Hindlimb muscle (tissue), 1 donor: ENCODE results near the gene DISC1. TPM values are rescaled to one million over a fixed set of nuclear protein-coding genes. Genes with fewer than 3 reads are reported as not detected.
A peak's percentile ranks its signal among the peaks of the same experiment; 100 is the strongest.
"Not testable (repeated sequence)": the region's sequence is repeated elsewhere in the genome, so short reads cannot be mapped to it uniquely, and the experiment has no call there.

Experiments
- DNase-seq: peaks from one replicate; pipeline ENCODE4 v3.0.0-alpha.2; 2013
- polyA plus RNA-seq: library from polyadenylated mRNA; unstranded; fragments of 120-200 nt; gene quantifications from one replicate; pipeline ENCODE4 v1.2.1, GENCODE V29; 2013; ENCODE audit not compliant: insufficient read length

DISC1 gene
- polyA plus RNA-seq, 1 donor: 7.3 TPM

- no peak for DNase-seq
Measured at GRCh38 chr1:231935856-231936255, 309.3 kb downstream of the DISC1 start.

GRCh38 chr1:231936983-231937775 is 310.6 kb downstream of the DISC1 start:
- peak; percentile 53 for DNase-seq

- no peak for DNase-seq
Measured at GRCh38 chr1:231938211-231938610, 311.6 kb downstream of the DISC1 start.

GRCh38 chr1:231938711-231939110 is 312.1 kb downstream of the DISC1 start:
- no peak for DNase-seq

- no peak for DNase-seq
Measured at GRCh38 chr1:231939118-231939517, 312.5 kb downstream of the DISC1 start.

- DNase-seq: no peak
Measured at GRCh38 chr1:231940116-231940515, 313.5 kb downstream of the DISC1 start.

- DNase-seq: no peak
Measured at GRCh38 chr1:231940701-231941100, 314.1 kb downstream of the DISC1 start.

GRCh38 chr1:231943084-231943483 is 316.5 kb downstream of the DISC1 start:
- DNase-seq: no peak

- DNase-seq: not testable (repeated sequence)
Measured at GRCh38 chr1:231948102-231948501, 321.5 kb downstream of the DISC1 start.

GRCh38 chr1:231949277-231950091 is 322.9 kb downstream of the DISC1 start:
- DNase-seq: peak; percentile 43

- DNase-seq: no peak
Measured at GRCh38 chr1:231950331-231951128, 323.9 kb downstream of the DISC1 start.

- DNase-seq: no peak
Measured at GRCh38 chr1:231951374-231951773, 324.8 kb downstream of the DISC1 start.

GRCh38 chr1:231952154-231952553 is 325.6 kb downstream of the DISC1 start:
- no peak for DNase-seq

- no peak for DNase-seq
Measured at GRCh38 chr1:231953660-231954059, 327.1 kb downstream of the DISC1 start.

- DNase-seq: no peak
Measured at GRCh38 chr1:231954751-231955150, 328.2 kb downstream of the DISC1 start.

- DNase-seq: no peak
Measured at GRCh38 chr1:231957359-231957758, 330.8 kb downstream of the DISC1 start.

GRCh38 chr1:231958448-231958847 is 331.9 kb downstream of the DISC1 start:
- no peak for DNase-seq

- DNase-seq: no peak
Measured at GRCh38 chr1:231959225-231959884, 332.8 kb downstream of the DISC1 start.

- DNase-seq: not testable (repeated sequence)
Measured at GRCh38 chr1:231961801-231962200, 335.2 kb downstream of the DISC1 start.

GRCh38 chr1:231962636-231963035 is 336.0 kb downstream of the DISC1 start:
- DNase-seq: no peak

GRCh38 chr1:231964241-231964640 is 337.7 kb downstream of the DISC1 start:
- no peak for DNase-seq

GRCh38 chr1:231964961-231965360 is 338.4 kb downstream of the DISC1 start:
- DNase-seq: no peak
